DOHH2 (cell line): ENCODE measurements around the gene TMPRSS13.

ENCODE experiments used
- H3F3A ChIP-seq: fragments of 200-600 bp; sonication (generic), shearing (Covaris generic); 2 replicates; pipeline ENCODE4 v1.6.0; 2016; ENCODE audit warnings: antibody characterized with exemption, mild to moderate bottlenecking; ENCODE audit not compliant: control insufficient read depth, insufficient read depth
- H3K27ac ChIP-seq: fragments of 200-600 bp; sonication (generic); 2 replicates; pipeline ENCODE4 v1.5.1; 2014; ENCODE audit warnings: low read depth, mild to moderate bottlenecking, low read length, moderate library complexity
- H3K27me3 ChIP-seq: fragments of 200-600 bp; sonication (generic); 2 replicates; pipeline ENCODE4 v1.6.1; 2014; ENCODE audit warnings: mild to moderate bottlenecking, low read length, mixed read lengths; ENCODE audit not compliant: control insufficient read depth
- H3K36me3 ChIP-seq: fragments of 200-600 bp; sonication (generic); 2 replicates; pipeline ENCODE4 v1.6.1; 2014; ENCODE audit warnings: mild to moderate bottlenecking, low read length, moderate library complexity, mixed read lengths; ENCODE audit not compliant: control insufficient read depth
- H3K4me1 ChIP-seq: fragments of 200-600 bp; sonication (generic); 2 replicates; pipeline ENCODE4 v1.6.1; 2014; ENCODE audit warnings: mild to moderate bottlenecking, low read length, mixed read lengths; ENCODE audit not compliant: control insufficient read depth
- H3K4me2 ChIP-seq: fragments of 200-600 bp; sonication (generic); 2 replicates; pipeline ENCODE4 v1.6.0; 2014; ENCODE audit warnings: mild to moderate bottlenecking, low read length, moderate library complexity
- H3K4me3 ChIP-seq: fragments of 200-600 bp; sonication (generic); 2 replicates; pipeline ENCODE4 v1.5.1; 2014; ENCODE audit warnings: mild to moderate bottlenecking, low read length, mixed read lengths
- H3K79me2 ChIP-seq: fragments of 200-600 bp; sonication (generic); 2 replicates; pipeline ENCODE4 v1.6.1; 2014; ENCODE audit warnings: mild to moderate bottlenecking, low read length, mixed read lengths; ENCODE audit not compliant: control insufficient read depth
- H3K9me2 ChIP-seq: fragments of 200-600 bp; sonication (generic); replicated peaks from 2 replicates; pipeline ENCODE4 v1.6.1; 2014; ENCODE audit warnings: mild to moderate bottlenecking, low read length, mixed read lengths; ENCODE audit not compliant: control insufficient read depth
- H3K9me3 ChIP-seq: fragments of 200-600 bp; sonication (generic); 2 replicates; pipeline ENCODE4 v1.6.1; 2014; ENCODE audit warnings: antibody characterized with exemption, low read length, mixed read lengths; ENCODE audit not compliant: control insufficient read depth, insufficient read depth
- H4K20me1 ChIP-seq: fragments of 200-600 bp; sonication (generic); 2 replicates; pipeline ENCODE4 v1.6.0; 2014; ENCODE audit warnings: low read depth, mild to moderate bottlenecking, antibody characterized with exemption, low read length, moderate library complexity; ENCODE audit not compliant: control insufficient read depth, insufficient read depth
- EZH2phosphoT487 ChIP-seq: fragments of 200-600 bp; sonication (generic); IDR thresholded peaks from 2 replicates; pipeline ENCODE4 v1.6.1; 2017; ENCODE audit warnings: borderline replicate concordance, mild to moderate bottlenecking, antibody characterized with exemption, low read length, moderate library complexity, mixed read lengths
- TF ChIP-seq, protein P1 (sequence below): fragments of 200-600 bp; sonication (generic); IDR thresholded peaks from one replicate; pipeline ENCODE4 v1.5.1; 2014; ENCODE audit warnings: antibody characterized with exemption, mild to moderate bottlenecking, low read depth, low read length; ENCODE audit not compliant: poor library complexity, severe bottlenecking

Gene TMPRSS13

DNA sequence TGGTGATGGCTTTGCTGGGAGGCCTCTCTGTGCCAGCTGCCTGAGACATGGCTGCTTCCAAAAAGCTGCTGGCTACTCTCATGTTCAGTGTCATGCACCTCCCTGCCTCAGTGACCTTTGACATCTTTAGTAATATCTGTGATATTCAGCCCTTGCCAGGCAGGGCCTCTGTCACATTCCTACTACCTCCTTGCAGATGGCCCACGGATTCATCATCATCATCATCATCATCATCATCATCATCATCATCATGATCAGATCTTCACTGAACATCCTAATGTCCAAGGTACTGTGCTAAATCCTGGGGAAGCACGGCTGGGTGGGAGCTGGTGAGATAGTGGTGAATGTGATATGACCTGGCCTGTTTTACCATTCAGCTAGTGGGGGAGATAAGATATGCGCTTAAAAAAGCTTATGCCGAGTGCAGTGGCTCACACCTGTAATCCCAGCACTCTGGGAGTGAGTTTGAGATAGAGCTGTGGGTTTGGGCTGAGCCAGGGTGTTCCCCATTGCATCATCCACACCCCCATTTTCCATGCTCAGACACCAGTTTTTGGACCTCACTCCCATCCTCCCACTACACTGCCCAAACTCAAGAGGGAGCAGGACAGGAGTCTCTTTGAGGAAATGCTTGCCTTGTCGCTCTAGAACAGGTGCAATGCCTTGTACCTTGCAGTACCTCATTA lies 17.1 kb upstream of the TMPRSS13 start:
- H3K36me3 ChIP-seq: no peaks in the 10 kb centered on the region
- no peaks in the 10 kb centered on the region for H3K79me2 ChIP-seq
- peaks cover 37% of the 10 kb centered on the region for H3K4me1 ChIP-seq
- no peak overlapping the region for H3K4me2 ChIP-seq
- no peaks in the 10 kb centered on the region for H3K9me2 ChIP-seq
- no peaks in the 10 kb centered on the region for H4K20me1 ChIP-seq
- no peak overlapping the region for H3K27ac ChIP-seq
- H3K4me3 ChIP-seq: no peak overlapping the region
- TF ChIP-seq, protein P1, sequence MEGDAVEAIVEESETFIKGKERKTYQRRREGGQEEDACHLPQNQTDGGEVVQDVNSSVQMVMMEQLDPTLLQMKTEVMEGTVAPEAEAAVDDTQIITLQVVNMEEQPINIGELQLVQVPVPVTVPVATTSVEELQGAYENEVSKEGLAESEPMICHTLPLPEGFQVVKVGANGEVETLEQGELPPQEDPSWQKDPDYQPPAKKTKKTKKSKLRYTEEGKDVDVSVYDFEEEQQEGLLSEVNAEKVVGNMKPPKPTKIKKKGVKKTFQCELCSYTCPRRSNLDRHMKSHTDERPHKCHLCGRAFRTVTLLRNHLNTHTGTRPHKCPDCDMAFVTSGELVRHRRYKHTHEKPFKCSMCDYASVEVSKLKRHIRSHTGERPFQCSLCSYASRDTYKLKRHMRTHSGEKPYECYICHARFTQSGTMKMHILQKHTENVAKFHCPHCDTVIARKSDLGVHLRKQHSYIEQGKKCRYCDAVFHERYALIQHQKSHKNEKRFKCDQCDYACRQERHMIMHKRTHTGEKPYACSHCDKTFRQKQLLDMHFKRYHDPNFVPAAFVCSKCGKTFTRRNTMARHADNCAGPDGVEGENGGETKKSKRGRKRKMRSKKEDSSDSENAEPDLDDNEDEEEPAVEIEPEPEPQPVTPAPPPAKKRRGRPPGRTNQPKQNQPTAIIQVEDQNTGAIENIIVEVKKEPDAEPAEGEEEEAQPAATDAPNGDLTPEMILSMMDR: no peak
- no peak for TF ChIP-seq EZH2phosphoT487
- no peaks in the 10 kb centered on the region for H3F3A ChIP-seq
- no peaks in the 10 kb centered on the region for H3K9me3 ChIP-seq
- no peaks in the 10 kb centered on the region for H3K27me3 ChIP-seq

DNA sequence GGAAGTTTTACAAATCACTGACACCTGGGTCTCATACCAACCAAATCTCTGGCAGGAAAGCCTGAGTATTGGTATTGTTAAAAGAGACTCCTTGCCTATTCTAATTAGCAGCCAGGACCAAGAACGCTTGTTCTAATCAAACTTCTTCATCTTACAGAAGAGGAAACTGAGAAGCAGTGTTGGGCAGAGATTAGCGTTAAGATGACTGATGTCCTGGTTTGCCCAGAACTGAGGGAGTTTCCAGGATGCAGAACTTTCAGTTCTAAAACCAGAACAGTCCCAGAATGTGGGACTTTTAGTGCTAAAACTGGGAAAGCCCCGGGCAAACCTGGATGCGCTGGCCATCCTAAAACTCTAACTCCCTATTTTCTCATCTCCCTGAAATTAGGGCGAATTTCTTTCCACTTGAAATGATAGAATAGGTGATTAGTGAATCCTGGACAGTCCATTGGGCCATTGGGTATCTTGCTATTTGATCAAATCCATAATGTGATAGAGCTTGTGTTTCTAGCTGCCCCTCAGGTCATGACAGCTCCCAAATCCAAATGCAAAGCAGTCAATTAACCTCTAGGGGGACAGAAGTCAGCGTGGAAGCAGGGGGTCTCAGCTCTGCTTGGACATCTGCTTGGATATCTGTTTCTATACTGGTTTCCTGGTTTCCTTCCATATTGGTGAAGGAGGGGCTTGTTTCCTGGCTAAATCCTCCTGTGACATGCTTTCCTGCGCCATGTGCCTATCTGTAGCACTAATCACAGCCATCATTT lies 16.0 kb upstream of the TMPRSS13 start:
- Histone ChIP-seq H3K4me3 (no peak overlapping the region), H3F3A (no peaks in the 10 kb centered on the region), H3K4me1 (peaks cover 26% of the 10 kb centered on the region), H3K27me3 (no peaks in the 10 kb centered on the region), H3K27ac (no peak overlapping the region), H3K36me3 (no peaks in the 10 kb centered on the region), H4K20me1 (no peaks in the 10 kb centered on the region), H3K4me2 (no peak overlapping the region), H3K9me2 (no peaks in the 10 kb centered on the region), H3K9me3 (no peaks in the 10 kb centered on the region), H3K79me2 (no peaks in the 10 kb centered on the region)
- TF ChIP-seq, protein P1: peak; percentile 46
- TF ChIP-seq EZH2phosphoT487: no peak

DNA sequence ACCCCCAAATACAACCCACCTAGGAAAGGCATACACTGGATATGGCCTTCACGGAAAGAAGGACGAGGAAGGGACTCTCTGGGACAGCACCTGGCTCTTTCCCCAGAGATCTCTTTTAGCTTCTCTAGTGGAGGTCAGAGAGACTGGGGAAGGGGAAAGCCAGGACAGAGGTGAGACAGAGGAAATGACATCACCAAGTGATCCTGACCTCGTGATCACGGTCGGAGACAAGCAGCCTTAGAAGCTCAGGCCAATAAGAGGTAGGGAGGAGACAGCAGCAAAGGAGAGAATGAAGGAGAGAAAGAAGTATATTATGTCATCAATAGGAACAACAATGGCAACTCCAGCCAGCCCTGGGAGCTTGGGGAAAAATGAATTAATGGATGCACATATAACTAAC lies 15.4 kb upstream of the TMPRSS13 start:
- H3F3A ChIP-seq: no peaks in the 10 kb centered on the region
- H3K79me2 ChIP-seq: no peaks in the 10 kb centered on the region
- no peaks in the 10 kb centered on the region for H4K20me1 ChIP-seq
- no peaks in the 10 kb centered on the region for H3K9me3 ChIP-seq
- H3K27ac ChIP-seq: no peak overlapping the region
- H3K9me2 ChIP-seq: no peaks in the 10 kb centered on the region
- H3K36me3 ChIP-seq: no peaks in the 10 kb centered on the region
- H3K27me3 ChIP-seq: no peaks in the 10 kb centered on the region
- no peak overlapping the region for H3K4me3 ChIP-seq
- TF ChIP-seq, protein P1: no peak
- no peak for TF ChIP-seq EZH2phosphoT487
- peaks cover 22% of the 10 kb centered on the region for H3K4me1 ChIP-seq
- H3K4me2 ChIP-seq: no peak overlapping the region
